ENCODE measurements around the gene PLXNA2.

Gene PLXNA2

DNA sequence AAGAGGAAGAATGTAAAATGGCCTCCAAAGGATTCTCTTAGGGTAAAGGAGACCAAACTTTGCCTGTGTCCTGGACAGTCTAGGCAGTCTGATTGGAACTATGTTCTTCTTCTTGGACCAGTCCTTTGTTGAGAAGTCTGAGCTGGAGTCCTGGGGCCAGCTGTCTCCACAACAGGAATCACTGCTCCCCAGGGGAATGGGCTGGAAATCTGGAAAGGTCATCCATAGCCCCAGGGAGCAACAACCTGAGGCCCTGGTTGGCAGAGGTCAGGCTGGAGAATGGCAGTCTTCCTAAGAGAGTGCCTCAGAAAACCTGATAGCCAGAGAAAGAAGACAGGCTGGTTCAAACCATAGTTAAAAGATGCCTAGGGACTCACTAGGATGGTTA is 68.7 kb downstream of the PLXNA2 start:
- no peak for DNase-seq

DNA sequence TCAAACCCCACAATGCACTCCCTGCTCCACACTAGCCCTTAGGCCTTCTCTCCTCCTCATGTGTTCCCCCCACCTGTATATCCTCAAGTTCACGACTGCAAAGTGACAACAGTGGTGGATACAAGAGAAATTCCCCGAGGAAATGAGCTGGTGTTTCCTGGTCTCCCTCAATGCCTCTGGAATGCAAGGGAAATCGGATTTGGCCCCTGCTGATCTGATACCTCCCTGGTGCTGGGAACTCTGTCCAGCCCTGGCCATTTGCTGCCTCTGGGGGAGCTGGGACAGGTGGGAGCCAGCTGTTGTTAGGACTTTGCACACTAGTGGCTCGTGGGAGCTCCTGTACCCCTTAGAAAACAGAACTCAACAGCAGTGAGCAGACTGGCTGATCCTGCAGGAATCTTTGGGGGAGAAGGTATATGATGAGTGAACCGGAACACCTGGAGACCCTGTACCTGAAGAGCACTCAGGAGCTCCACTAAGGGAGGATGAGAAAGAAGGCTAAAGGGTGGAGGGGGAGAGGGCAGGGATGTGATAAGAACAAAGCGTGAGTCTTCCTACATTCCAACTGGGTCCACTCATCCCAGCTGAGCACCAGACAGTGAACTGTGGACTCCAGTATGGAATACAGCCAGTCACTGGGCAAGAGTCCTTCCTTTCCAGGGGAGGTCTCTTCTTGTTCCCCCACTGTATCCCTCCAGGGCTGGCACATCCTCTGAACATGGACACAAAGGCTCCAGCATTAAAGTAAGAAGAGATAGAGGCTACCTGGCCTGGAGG is 69.3 kb downstream of the PLXNA2 start:
- DNase-seq, result no peak

DNA sequence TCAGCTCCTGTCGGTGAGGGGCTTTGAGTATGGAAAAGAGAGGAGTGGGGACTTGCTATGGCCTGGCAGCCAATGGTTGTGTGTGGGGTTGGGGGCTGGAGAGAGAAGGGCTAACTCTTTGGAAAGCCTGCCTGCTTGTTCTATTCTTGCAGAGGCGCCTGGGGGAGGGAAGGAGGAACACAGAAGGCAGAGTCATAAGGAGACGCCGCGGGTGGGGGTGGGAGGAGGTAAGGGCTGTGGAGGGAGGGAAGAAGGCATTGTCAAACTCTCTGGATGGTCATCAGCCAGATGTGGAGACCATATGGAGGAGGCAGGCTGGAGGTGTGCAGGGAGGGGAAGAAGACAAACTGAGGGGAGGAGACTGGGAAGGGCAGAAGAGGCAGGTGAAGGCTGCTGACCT is 70.0 kb downstream of the PLXNA2 start:
- DNase-seq, result no peak

DNA sequence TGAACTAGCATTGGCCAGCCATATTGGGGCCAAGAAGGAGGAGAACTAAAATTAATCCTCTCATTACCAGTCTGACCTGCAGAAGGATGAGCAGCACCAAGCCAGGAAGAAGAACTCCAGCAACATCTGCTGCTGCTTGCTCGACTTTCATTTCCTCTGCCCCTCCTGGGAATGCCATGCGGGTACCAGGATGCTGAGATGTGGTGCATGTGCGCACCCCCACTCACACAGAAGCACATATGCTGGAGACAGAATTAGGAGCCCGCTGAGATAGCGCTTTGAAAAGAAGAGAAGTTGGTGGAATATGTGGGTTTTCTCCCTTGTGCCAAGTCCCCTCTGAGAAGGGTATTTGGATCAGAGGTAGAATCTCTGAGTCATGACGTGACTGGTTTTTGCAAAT is 70.4 kb downstream of the PLXNA2 start:
- no peak for DNase-seq

DNA sequence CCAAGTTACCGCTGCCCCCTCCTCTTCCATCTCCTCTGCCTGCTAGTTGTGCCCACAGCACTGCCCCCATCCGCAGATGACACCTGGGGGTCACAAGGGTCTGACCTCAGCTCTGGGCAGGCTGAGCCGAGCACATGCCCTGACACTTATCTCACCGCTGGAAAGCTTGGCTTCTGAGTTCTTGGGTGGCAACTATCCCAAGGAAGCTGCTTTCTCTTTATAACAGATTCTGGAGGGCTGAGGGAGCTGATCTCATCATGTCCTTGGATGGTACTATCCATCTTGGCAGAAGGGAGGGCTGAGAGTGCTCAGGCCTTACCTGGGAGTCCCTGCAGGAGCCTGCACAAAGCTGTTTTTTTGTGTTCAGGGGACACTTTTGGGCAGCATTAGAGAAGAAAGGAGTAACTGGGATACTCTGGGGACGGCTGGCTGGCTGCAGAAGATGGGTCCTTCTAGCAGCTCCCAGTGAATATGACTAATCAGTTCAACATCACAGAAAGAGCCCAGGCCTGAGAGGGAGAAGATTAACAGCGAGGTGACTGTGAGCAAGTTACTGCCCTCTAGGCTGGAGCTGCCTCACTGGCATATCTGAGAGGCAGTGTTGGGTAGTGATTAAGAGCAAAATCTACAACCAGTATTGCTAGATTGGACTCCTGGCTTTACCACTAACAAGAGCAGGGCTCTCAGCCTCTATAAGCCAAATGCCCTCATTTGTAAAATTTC is 71.6 kb downstream of the PLXNA2 start:
- DNase-seq, result no peak

DNA sequence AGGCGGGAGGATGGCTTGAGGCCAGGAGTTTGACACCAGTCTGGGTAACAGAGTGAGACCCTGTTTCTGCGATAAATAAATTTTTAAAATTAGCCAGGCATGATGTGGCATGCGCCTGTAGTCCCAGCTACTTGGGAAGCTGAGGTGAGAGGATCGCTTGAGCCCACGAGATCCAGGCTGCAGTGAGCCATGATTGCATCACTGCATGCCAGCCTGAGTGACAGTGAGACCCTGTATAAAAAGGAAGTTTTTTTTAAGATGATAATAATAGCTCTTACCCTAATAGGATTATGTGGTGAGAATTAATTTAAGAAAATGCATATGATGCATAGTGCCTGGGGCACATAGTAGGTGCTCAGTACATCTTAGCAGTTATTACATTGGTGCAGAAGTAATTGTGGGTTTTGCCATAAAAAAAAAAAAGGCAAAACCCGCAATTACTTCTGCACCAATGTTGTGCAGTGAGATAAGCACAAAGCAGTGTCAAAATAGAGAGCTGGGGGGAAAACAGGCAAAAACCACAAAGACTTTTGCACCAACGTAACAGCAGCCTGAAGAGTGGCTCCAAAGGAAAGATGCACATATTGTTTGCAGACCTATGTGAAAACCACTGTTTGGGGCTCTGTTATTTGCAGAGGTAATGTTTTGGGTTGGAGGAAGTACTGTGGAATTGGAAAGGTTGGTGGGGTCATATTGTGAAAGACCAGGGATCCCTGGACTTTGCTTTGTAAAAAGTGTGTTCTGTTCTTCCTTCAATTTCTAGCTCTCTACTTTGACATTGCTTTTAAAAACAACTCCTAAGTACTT is 72.4 kb downstream of the PLXNA2 start:
- no peak for DNase-seq

DNA sequence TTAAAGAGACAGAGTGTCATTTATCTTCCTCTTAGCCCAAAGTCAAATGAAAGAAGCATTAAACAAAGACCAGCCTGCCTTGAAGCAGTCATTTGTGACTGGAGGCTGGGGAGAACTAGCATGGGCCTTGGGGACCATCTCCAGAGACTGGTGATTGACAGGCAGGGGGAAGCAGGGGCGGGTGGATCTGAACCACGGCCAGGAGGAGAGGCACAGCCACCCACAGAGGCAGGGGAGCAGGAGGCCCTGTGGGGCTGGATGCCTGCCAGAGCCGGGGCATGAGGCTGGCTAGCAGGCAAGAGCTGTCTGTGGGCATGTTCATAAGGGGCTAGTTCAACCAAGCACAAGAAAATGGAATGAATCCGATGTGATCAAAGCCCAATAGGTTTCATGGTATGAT is 73.9 kb downstream of the PLXNA2 start:
- DNase-seq, result no peak

DNA sequence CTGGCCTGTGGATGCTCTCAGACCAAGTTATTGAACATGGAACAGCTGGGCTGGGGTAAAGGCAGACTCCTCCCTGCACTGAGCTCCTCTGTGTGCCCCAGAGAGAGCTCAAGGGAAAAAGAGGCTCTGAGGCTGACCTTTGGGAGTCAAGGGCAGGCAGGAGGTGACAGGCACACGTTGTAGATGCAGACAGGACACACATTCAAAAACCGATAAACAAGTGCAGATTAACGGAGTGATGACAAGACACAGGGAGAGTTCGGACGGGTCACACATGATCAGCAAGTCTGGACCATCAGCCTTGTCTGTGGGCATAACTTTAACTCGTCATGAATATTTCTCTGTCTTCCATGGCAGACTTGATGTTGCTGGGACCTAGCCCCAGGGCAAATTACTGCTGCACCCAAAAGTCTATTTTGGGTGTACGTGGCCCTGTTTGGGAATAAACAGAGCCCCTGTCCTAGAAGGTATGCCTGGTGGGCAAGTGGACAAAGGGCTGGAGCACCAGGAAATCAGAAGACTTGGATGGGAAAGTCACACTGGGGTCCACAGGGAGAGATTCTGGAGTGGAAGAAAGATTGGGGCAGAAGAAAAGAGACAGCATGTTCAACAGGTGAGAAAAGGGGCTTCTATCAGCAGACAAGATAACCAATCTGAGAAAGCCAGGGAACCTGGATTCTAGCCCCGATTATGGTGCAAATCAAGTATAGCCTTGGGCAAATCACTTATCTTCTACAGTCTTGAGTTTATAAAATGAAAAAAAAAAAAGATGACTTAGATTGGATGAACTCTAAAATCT is 74.9 kb downstream of the PLXNA2 start:
- no peak for DNase-seq

DNA sequence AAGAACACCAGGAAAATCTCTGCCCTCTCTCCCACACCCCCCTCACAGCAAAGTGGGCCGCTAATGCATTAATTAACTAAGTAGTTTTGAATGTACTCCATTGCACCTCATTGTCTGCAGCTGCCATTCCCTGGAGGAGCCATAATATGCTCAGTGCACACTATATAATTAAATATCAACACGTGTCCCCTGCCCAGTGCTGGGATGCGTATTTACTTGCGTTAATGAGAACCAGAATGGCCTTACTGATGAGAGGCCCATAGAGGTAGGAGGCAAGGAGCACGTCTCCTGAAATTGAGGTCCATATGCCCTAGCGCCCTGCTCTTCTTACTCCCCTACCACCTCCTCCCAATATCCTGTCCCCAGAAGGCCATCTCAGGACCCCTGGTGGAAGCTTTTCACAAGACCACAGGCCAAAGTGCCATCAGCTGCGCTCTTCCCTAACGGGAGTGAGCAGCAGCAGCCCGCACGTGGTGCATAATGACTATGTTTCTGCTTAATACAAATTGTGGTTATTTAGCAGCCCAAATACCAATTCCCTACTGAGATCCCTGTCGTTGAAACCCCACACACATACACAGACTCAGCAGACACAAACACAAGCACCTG is 76.8 kb downstream of the PLXNA2 start:
- no peak for DNase-seq

DNA sequence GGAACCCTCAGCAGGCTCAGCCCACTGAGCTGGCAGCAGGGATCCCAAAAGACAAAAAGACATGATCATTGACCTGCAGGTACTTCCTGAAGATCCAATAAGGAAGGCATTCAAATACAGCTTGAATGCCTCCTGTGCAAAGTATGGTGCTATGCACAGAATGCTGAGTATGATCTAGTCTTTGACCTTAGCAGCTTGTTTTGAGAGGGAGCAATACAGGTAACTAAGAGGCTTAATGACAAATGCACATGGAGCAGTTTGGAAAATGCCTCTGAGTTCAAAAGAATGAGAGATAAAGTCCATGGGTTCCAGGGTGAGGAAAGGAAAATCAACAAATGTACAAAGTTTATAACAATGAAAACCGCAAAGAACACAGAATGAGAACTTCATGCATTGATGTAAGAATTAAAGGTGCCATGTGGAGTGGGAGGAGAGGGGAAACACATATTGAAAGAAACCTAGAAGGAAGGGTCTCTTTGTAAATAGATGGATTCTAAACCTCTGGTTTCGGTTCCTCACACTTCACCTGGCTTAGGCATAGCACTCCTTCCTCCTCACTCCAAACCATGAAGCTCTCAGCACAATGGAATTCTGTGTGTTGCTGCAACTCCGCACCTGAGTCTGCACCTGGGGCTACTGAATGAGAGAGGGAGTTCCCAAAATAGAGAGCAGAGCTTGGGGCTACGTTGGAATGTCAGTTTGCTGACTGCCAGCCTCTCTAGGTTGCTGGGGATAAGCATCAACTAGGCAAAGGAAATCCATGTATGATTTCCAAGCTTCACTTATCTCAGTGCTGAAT is 77.6 kb downstream of the PLXNA2 start:
- DNase-seq, result no peak

DNA sequence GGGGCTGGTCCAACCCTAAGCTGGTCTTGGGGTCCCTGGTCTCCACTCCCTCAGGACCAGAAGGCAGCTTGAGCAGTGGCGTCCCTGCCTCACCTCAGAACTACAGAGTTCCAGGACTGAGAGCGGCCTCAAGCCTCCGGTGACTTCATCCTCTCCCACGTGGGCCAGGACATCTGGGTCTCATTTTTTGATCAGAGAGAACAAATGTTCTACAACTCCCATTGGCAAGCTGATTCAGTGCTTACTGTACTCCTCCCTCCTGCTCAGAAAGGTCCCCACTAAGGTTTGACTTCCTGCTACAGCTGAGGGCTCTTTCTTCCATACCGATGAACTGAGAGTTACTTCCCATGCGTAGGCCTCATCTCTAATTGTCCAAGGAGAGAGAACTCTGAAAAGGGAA is 78.5 kb downstream of the PLXNA2 start:
- no peak for DNase-seq

DNA sequence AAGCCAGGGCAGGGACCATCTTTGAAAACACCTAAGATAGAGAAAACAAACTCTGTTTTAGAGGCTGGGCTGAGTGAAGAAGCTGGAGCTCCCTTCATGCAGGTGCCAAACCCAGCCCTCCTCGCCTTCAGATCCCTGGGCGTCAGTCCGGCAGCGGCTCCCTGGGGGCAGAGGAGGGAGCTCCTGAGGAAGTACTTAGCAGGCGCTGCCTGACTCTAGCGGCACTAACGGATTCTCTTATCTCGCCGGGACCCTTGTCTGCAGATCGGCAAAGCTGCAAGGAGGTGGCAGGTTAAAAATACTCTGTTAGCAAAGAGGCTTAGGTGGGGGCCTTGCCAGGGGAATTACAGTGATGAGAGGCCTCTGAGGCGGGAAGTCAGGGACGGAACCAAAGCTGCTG is 79.6 kb downstream of the PLXNA2 start:
- DNase-seq, result no peak

DNA sequence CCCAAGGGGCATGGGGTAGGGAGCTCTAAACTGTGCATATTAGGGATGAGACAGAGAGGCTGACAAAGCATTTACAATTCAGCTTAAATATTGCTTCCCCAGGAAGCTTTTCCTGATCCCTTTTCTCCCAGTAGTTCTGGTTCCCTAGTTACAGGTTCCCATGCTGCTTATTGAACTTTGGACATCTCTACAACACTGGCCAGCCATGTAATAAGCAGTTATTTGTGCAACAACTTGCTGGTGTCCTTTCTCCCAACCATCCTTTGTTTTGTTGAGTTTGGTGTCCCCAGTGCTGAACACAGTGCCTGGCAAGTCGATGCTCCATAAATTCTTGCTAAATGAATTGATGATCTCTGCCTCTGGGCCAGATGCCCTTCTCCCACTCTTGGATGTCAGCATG is 80.6 kb downstream of the PLXNA2 start:
- DNase-seq, result no peak

DNA sequence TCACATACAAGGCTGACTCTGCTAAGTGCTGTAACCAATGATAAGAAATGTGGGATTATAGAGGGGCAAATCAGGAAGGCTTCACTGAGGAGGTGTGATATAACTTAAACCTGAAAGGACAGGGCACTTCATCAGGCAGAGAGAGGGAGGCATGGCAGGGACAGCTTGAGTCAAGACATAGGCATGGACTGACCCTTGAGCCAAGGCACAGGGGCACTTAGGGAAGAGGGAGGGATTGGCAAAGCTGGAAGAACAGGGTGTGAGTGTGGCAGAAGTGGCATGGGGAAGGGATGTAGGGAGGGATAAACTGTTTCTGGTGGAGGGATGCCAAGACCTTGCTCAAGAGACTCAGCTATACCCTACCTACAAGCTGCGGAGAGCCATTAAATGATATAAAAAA is 81.3 kb downstream of the PLXNA2 start:
- no peak for DNase-seq

DNA sequence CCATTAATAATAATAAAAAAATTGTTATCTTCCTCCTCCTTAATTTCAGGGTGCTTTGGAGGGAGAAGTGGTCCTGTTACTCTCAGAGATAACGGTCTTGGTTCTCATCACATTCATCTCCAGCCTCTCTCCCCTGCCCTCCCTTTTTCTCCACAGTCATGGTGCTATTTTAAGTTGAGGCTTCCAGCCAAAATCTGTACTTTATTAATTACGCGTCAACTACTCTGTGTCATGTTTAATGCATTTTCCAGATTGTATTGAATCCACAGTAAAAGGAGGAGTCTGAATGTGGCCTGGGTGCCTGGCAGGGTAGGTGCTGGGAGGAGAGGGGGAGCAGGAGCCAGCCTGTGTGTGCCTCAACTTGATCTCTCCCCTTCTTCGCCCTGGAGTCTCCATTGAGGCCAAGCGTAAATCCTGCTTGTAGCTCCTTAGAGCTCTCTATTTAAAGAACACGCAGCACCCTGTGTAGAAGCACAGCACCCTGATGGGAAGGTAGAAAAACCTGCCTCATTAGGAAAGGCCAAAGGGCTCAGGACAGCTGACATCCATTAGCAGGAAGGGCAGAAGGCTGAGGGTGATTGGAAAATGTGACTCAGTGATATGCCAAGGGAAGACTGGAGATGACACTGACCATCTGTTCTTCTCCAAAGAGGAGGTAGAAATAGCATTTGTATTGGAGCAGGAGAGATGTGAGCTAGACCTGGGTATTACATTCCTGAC is 82.4 kb downstream of the PLXNA2 start:
- DNase-seq, result no peak

DNA sequence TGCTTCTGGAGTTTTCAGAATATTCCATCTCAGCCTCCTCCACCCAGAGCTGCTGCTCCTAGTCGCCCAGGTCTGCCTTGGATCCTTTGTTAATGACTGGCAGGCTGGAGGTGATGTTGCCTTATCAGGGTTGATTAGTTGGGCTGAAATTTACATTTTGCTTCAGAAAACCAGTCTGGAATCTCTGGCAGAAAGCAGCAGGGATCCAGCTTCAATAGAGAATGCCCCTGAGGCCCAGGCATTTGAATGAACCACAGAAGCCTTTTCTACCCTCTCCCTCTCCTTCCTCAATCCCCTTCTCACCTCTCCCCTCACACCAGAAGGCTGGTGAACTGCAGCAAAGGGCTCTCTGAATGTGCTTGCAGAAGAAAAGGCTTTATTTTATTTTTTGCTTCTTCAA is 83.2 kb downstream of the PLXNA2 start:
- no peak for DNase-seq

DNA sequence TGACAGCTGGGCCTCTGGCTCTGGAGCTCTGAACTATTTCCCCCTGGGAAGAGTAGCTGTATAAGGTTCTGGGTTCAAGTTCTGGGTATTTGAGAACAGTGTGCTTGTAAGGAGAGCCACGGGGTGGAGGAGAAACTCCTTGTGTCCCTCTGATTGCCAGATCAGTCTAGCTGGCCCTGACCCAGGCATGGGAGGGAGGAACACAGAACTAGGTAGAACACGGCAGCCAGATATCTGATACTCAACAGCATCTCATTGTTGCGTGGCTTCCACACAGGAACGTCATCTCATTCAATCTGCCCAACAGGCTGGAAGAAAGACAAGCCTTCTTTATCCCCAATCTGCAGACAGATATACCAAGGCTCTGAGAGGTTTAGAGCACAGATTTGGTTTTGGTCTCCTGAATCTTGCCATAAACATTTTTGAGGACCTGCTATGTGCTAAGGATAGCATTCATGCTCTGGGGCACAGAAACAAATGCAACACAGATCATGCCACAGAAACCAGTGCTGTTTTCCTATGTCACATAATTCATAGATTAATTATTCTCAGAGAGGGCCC is 83.8 kb downstream of the PLXNA2 start:
- no peak for DNase-seq

DNA sequence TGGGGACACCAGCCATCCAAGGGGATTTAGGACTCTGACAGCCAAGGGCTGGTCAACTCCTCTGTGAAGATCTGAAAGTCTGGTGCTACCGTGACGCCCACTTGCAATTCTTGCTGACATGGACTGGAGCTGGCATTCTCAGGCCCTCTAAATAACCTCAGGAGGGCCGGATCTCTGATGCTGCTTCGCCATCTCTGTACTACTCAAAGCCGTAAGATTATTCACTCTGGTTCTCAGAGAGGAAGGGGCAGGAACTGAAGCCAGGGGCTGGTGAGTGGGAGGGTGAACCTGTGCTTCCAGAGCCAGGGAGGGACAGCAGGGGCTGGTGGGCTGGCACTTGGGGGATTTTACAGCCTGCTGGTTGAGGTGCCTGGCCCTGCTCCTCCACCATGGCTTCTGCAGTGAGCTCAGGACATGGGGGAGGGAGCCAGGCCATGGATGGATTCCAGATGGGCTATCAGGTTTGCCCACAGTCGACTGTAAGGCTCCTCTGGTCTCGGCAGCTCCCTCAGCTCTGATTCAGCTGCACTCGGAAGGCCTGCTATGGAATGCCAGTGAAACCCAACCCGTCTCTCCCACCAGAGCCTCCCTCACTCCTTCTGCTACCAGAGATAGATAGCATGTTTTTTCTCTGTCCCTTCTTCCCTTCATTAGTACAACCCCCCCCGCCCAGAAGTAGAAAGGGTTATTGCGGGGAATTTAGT is 84.5 kb downstream of the PLXNA2 start:
- DNase-seq, result no peak

DNA sequence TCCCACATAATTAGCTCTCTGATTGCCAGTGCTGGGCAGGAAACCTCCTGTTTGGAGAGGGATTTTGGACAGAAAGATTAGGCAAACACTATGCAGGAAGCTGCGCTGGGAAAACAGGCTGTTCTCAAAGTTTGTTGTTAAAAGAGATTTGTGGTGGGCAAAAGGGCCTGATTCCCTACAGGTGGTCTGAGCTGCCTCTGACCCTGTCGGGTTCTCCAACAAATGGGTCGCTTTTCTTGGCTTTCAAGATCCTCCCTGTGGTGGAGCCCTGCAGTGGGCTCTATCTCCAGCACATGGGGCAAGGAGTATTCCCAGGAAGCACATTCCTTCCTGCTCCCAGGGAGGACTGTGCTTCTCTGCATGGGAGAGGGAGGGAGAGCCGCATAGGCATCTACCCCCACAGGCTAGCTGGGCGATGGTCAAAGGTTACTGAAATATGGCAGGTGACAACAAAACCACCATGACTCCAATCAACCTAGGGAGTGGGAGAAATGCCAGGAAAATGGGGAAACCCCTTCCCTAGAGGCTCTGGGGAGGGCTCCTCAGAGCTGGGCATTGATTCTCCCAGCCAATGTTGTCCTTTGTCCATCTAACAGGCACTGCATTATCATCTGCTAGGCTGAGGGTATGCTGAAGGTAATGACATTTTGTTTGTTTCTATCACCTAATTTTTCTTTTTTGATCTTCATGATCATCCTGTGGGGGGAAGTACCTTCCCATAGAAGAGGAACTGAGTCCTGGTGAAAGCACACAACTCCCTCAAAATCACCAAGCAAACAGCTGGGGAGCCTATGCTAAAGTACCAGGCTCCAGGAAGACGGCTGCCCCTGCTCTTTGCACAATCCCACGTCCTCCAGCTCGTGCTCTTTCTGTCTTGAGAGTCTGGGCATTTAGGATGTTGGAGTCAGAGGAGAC is 85.3 kb downstream of the PLXNA2 start:
- no peak for DNase-seq

Data from GF-D8 (cell line).